Effector memory CD4-positive, alpha-beta T cell (primary cell): ENCODE measurements around the gene IL13.

Experiments used
- DNase-seq, 3 donors: peaks; one replicate each; pipeline ENCODE4 v3.0.0-alpha.2; 2020
- H3K27ac ChIP-seq: 2 replicates; pipeline ENCODE4 v1.7.0; 2013; ENCODE audit warnings: mild to moderate bottlenecking, low read length, moderate library complexity; ENCODE audit not compliant: insufficient read depth, poor library complexity, severe bottlenecking
- H3K27me3 ChIP-seq: replicated peaks from 2 replicates; pipeline ENCODE4 v1.7.0; 2013; ENCODE audit warnings: mild to moderate bottlenecking, low read length; ENCODE audit not compliant: insufficient read depth, control insufficient read depth, poor library complexity, severe bottlenecking
- H3K36me3 ChIP-seq: 2 replicates; pipeline ENCODE4 v1.7.0; 2013; ENCODE audit warnings: mild to moderate bottlenecking, low read length, moderate library complexity; ENCODE audit not compliant: control insufficient read depth, insufficient read depth
- H3K4me1 ChIP-seq: 2 replicates; pipeline ENCODE4 v1.7.0; 2013; ENCODE audit warnings: low read length, mild to moderate bottlenecking; ENCODE audit not compliant: control insufficient read depth, insufficient read depth, poor library complexity, severe bottlenecking
- H3K4me3 ChIP-seq: 2 replicates; pipeline ENCODE4 v1.7.0; 2013; ENCODE audit warnings: low read length, low read depth, mild to moderate bottlenecking; ENCODE audit not compliant: insufficient read depth, poor library complexity, severe bottlenecking
- H3K9me3 ChIP-seq: 2 replicates; pipeline ENCODE4 v1.7.0; 2013; ENCODE audit warnings: mild to moderate bottlenecking, low read length, moderate library complexity; ENCODE audit not compliant: control insufficient read depth

The IL13 gene

GRCh38 chr5:132663771-132664695, 6.1 kb downstream of the IL13 start:
- H3K27ac ChIP-seq: no peak overlapping the region
- H3K4me3 ChIP-seq: no peak overlapping the region
- no peaks in the 10 kb centered on the region for H3K27me3 ChIP-seq
- no peak for DNase-seq
- H3K36me3 ChIP-seq: no peaks in the 10 kb centered on the region
- H3K9me3 ChIP-seq: no peaks in the 10 kb centered on the region
- H3K4me1 ChIP-seq: peaks cover 4% of the 10 kb centered on the region

GRCh38 chr5:132664696-132665209, 6.8 kb downstream of the IL13 start:
- peaks cover 4% of the 10 kb centered on the region for H3K4me1 ChIP-seq
- no peaks in the 10 kb centered on the region for H3K36me3 ChIP-seq
- H3K27ac ChIP-seq: no peak overlapping the region
- DNase-seq: no peak
- H3K27me3 ChIP-seq: no peaks in the 10 kb centered on the region
- H3K9me3 ChIP-seq: no peaks in the 10 kb centered on the region
- H3K4me3 ChIP-seq: no peak overlapping the region

- H3K36me3 ChIP-seq: no peaks in the 10 kb centered on the region
- H3K9me3 ChIP-seq: no peaks in the 10 kb centered on the region
- no peak for DNase-seq
These were observed 7.7 kb downstream of the IL13 start for GRCh38 chr5:132665574-132666080.

GRCh38 chr5:132666310-132667123, 8.5 kb downstream of the IL13 start:
- Histone ChIP-seq H3K36me3 (no peaks in the 10 kb centered on the region), H3K27me3 (no peaks in the 10 kb centered on the region), H3K4me1 (no peaks in the 10 kb centered on the region), H3K9me3 (no peaks in the 10 kb centered on the region), H3K4me3 (no peak overlapping the region), H3K27ac (no peak overlapping the region)
- DNase-seq: no peak

More at GRCh38 chr5:132665574-132666080, 7.7 kb downstream of the IL13 start:
- H3K4me1 ChIP-seq: peaks cover 4% of the 10 kb centered on the region
- no peaks in the 10 kb centered on the region for H3K27me3 ChIP-seq
- H3K4me3 ChIP-seq: no peak overlapping the region
- no peak overlapping the region for H3K27ac ChIP-seq

- no peak for DNase-seq
- Histone ChIP-seq H3K4me1 (no peaks in the 10 kb centered on the region), H3K36me3 (no peaks in the 10 kb centered on the region), H3K9me3 (no peaks in the 10 kb centered on the region), H3K4me3 (no peak overlapping the region), H3K27ac (no peak overlapping the region), H3K27me3 (no peaks in the 10 kb centered on the region)
These were observed 9.3 kb downstream of the IL13 start for GRCh38 chr5:132667309-132667708.

- H3K4me1 ChIP-seq: no peaks in the 10 kb centered on the region
- H3K36me3 ChIP-seq: no peaks in the 10 kb centered on the region
- H3K9me3 ChIP-seq: no peaks in the 10 kb centered on the region
- H3K27me3 ChIP-seq: no peaks in the 10 kb centered on the region
- no peak for DNase-seq
- H3K27ac ChIP-seq: no peak overlapping the region
- no peak overlapping the region for H3K4me3 ChIP-seq
These were observed 10.1 kb downstream of the IL13 start for GRCh38 chr5:132667761-132668705.

- H3K27me3 ChIP-seq: no peaks in the 10 kb centered on the region
- no peak overlapping the region for H3K4me3 ChIP-seq
- H3K9me3 ChIP-seq: no peaks in the 10 kb centered on the region
- DNase-seq: no peak
- no peaks in the 10 kb centered on the region for H3K4me1 ChIP-seq
- no peaks in the 10 kb centered on the region for H3K36me3 ChIP-seq
- H3K27ac ChIP-seq: no peak overlapping the region
These were observed 10.9 kb downstream of the IL13 start for GRCh38 chr5:132668706-132669454.

- no peaks in the 10 kb centered on the region for H3K36me3 ChIP-seq
- no peak for DNase-seq
- H3K27ac ChIP-seq: no peak overlapping the region
These were observed 11.5 kb downstream of the IL13 start for GRCh38 chr5:132669455-132669820.

More at GRCh38 chr5:132669455-132669820, 11.5 kb downstream of the IL13 start:
- no peak overlapping the region for H3K4me3 ChIP-seq
- no peaks in the 10 kb centered on the region for H3K27me3 ChIP-seq
- no peaks in the 10 kb centered on the region for H3K9me3 ChIP-seq
- H3K4me1 ChIP-seq: no peaks in the 10 kb centered on the region
